Smooth muscle cell (in vitro differentiated cells): ENCODE results near the gene RMND5A. TPM values are rescaled to one million over a fixed set of nuclear protein-coding genes. Genes with fewer than 3 reads are reported as not detected.

Experiments
- DNase-seq: peaks from one replicate; lab custom pipeline; 2025; ENCODE audit not compliant: unreplicated experiment; lab: John Stamatoyannopoulos, UW
- H2AFZ ChIP-seq: fragments of 200-600 bp; sonication (generic); 2 replicates; pipeline ENCODE4 v1.6.0; 2016; ENCODE audit warnings: antibody characterized with exemption, low read depth, mild to moderate bottlenecking
- H3F3A ChIP-seq: fragments of 200-600 bp; sonication (generic); 2 replicates; pipeline ENCODE4 v1.6.0; 2017; ENCODE audit warnings: antibody characterized with exemption, low read depth
- H3K27ac ChIP-seq: fragments of 200-600 bp; sonication (generic); 2 replicates; pipeline ENCODE4 v1.5.1; 2016; ENCODE audit warnings: low read depth, mild to moderate bottlenecking
- H3K27me3 ChIP-seq: fragments of 200-600 bp; sonication (generic); 2 replicates; pipeline ENCODE4 v1.6.1; 2016; ENCODE audit warnings: low read depth, mild to moderate bottlenecking
- H3K36me3 ChIP-seq: fragments of 200-600 bp; sonication (generic); 2 replicates; pipeline ENCODE4 v1.5.1; 2016; ENCODE audit warnings: low read depth
- H3K4me1 ChIP-seq: fragments of 200-600 bp; sonication (generic); 2 replicates; pipeline ENCODE4 v1.5.1; 2016; ENCODE audit warnings: low read depth
- H3K4me2 ChIP-seq: fragments of 200-600 bp; sonication (generic); 2 replicates; pipeline ENCODE4 v1.6.0; 2016; ENCODE audit warnings: mild to moderate bottlenecking
- H3K4me3 ChIP-seq: fragments of 200-600 bp; sonication (generic); 2 replicates; pipeline ENCODE4 v1.5.1; 2016; ENCODE audit warnings: mild to moderate bottlenecking
- H3K79me2 ChIP-seq: fragments of 200-600 bp; sonication (generic); 2 replicates; pipeline ENCODE4 v1.6.0; 2016; ENCODE audit warnings: low read depth, mild to moderate bottlenecking
- H3K9ac ChIP-seq: fragments of 200-600 bp; sonication (generic); 2 replicates; pipeline ENCODE4 v1.6.0; 2016; ENCODE audit warnings: low read depth
- H3K9me3 ChIP-seq: fragments of 200-600 bp; sonication (generic); replicated peaks from 2 replicates; pipeline ENCODE4 v1.5.1; 2016; ENCODE audit warnings: low read depth
- H4K20me1 ChIP-seq: fragments of 200-600 bp; sonication (generic); 2 replicates; pipeline ENCODE4 v1.6.0; 2016; ENCODE audit warnings: low read depth
- WGBS: methylation state at CpG from one replicate; pipeline ENCODE4 v1.1.7; 2016; ENCODE audit warnings: low lambda C conversion rate; 5-methylcytosine and 5-hydroxymethylcytosine counted together
- polyA plus RNA-seq: library from polyadenylated mRNA; unstranded; fragments of >200 nt; fragmentation: Nextera tagmentation; extraction: Ambion mirVana; gene quantifications from 2 replicates; pipeline ENCODE4 v1.2.1, GENCODE V29; 2016
- total RNA-seq: library from RNA; depleted of rRNA; stranded (reverse); fragments of >200 nt; gene quantifications from 2 replicates; pipeline ENCODE4 v1.2.3, GENCODE V29; 2014
- TF ChIP-seq, protein P1 (sequence below): fragments of 200-600 bp; sonication (generic); IDR thresholded peaks from 2 replicates; pipeline ENCODE4 v1.5.1; 2017; ENCODE audit warnings: borderline replicate concordance, mild to moderate bottlenecking, antibody characterized with exemption; ENCODE audit not compliant: insufficient read depth, poor library complexity, severe bottlenecking

RMND5A gene
- total and polyA plus RNA-seq, 2 experiments from 2014 or later = 6.0 to 26.8 TPM

DNA sequence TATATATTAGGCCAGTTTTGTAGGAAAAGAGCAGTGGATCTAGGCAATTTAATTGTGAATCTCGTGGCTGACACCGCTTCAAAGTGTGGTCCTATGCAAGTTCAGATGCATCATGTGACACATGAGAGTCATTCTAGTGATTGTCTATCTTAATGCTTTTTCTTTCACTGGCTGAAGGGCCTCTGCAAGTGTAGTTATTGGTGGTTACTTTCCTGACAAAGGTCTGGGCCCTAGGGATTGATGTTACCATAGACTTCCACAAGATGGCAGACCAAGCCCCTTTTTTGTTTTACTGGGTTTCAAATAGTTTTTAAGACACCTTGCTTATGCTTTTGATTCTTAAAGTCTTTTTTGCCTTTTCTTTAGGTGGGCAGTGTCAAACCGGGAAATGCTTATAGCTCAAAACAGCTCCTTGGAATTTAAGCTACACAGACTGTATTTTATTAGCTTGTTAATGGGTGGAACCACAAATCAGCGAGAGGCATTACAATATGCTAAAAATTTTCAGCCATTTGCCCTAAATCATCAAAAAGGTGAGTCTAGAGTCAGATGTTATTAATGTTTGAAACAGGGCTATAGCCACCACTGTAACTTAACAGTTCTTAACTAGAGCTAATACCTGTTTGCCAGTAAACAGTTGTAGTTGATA, 44.7 kb downstream of the RMND5A start:
- no peaks in the 10 kb centered on the region for H3K27me3 ChIP-seq
- H4K20me1 ChIP-seq = peaks cover 26% of the 10 kb centered on the region
- TF ChIP-seq, protein P1, sequence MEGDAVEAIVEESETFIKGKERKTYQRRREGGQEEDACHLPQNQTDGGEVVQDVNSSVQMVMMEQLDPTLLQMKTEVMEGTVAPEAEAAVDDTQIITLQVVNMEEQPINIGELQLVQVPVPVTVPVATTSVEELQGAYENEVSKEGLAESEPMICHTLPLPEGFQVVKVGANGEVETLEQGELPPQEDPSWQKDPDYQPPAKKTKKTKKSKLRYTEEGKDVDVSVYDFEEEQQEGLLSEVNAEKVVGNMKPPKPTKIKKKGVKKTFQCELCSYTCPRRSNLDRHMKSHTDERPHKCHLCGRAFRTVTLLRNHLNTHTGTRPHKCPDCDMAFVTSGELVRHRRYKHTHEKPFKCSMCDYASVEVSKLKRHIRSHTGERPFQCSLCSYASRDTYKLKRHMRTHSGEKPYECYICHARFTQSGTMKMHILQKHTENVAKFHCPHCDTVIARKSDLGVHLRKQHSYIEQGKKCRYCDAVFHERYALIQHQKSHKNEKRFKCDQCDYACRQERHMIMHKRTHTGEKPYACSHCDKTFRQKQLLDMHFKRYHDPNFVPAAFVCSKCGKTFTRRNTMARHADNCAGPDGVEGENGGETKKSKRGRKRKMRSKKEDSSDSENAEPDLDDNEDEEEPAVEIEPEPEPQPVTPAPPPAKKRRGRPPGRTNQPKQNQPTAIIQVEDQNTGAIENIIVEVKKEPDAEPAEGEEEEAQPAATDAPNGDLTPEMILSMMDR = peak; percentile 59
- H3K27ac ChIP-seq = no peak overlapping the region
- H2AFZ ChIP-seq = no peak overlapping the region
- H3K36me3 ChIP-seq = no peaks in the 10 kb centered on the region
- H3K79me2 ChIP-seq = no peaks in the 10 kb centered on the region
- H3K9ac ChIP-seq = no peak overlapping the region
- H3K4me3 ChIP-seq = no peak overlapping the region
- H3K9me3 ChIP-seq = no peaks in the 10 kb centered on the region
- no peak overlapping the region for H3K4me2 ChIP-seq
- 56% methylated on average over 4 of the region's 4 CpGs for WGBS
- no peaks in the 10 kb centered on the region for H3F3A ChIP-seq
- H3K4me1 ChIP-seq = no peaks in the 10 kb centered on the region
- no peak for DNase-seq

DNA sequence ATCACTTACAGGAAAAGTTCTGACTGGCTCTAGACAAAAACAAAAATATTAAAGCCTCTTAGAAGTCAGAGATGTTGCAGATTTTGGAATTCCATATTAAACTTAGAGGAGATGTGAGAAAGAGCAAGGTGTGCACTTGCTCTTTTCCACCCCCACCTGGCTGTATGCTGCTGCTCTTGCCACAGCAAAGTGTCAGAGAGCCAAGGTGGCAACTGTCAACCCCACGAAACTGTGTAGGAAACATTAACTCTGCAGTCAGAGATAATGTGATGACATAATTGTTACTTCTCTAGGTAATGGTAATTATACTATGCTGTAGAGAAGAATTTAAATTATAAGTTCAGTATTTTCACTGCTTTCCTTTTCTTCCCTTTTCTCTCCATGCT, 45.2 kb downstream of the RMND5A start:
- H3K27me3 ChIP-seq = no peaks in the 10 kb centered on the region
- no peaks in the 10 kb centered on the region for H3F3A ChIP-seq
- no peak overlapping the region for H3K4me3 ChIP-seq
- H3K9ac ChIP-seq = no peak overlapping the region
- 85% methylated on average over 1 of the region's 1 CpG for WGBS
- TF ChIP-seq, protein P1 = no peak
- peaks cover 25% of the 10 kb centered on the region for H4K20me1 ChIP-seq
- no peak overlapping the region for H3K27ac ChIP-seq
- no peaks in the 10 kb centered on the region for H3K9me3 ChIP-seq
- H2AFZ ChIP-seq = no peak overlapping the region
- no peak overlapping the region for H3K4me2 ChIP-seq
- DNase-seq = no peak
- H3K36me3 ChIP-seq = no peaks in the 10 kb centered on the region
- no peaks in the 10 kb centered on the region for H3K4me1 ChIP-seq
- H3K79me2 ChIP-seq = no peaks in the 10 kb centered on the region

DNA sequence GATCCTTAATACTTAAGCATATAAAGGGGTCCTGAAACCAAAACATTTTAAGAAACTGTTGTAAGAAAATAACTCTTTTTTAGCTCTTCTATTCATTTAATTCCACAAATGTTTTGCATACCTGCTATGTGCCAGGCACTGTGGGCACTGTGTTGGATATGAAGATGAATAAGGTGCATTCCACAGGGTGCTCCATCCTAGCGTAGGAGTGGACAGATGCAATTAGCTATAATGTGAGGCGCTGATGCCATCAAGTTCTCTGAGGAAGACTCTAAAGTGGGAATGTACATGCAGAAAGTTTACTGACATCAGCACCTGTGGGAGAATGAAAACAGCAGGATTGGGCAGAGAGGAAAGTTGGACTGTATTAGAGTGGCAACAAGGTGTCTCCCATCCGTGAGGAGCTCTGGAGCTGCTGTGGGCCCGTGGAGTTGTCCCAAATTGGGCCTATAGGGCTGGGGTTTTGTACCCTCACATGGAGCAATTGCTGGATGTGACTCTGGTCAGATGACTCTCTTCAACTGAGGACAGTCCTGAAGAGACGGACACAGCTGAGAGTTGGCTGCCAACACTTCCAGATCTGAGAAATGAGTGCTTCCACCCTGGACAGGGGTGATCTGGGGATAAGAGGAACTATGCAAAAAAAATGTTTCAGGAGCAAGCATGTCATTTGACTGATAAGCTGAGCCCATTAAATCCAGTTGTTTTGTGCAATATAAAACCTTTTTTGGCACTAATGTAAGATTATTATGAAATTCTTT, 48.3 kb downstream of the RMND5A start:
- Histone ChIP-seq H3K36me3 (peaks cover 3% of the 10 kb centered on the region), H2AFZ (no peak overlapping the region), H3K27me3 (no peaks in the 10 kb centered on the region), H3K79me2 (no peaks in the 10 kb centered on the region), H3K27ac (no peak overlapping the region), H3K9ac (no peak overlapping the region), H4K20me1 (peaks cover 20% of the 10 kb centered on the region), H3K9me3 (no peaks in the 10 kb centered on the region), H3K4me2 (no peak overlapping the region), H3K4me1 (no peaks in the 10 kb centered on the region), H3K4me3 (no peak overlapping the region), H3F3A (no peaks in the 10 kb centered on the region)
- DNase-seq = no peak
- 94% methylated on average over 5 of the region's 5 CpGs for WGBS
- TF ChIP-seq, protein P1 = no peak
